Stimulated activated CD4-positive, alpha-beta T cell treated with anti-CD3 and anti-CD28 coated beads, TNF-alpha, amount 100 ng/mL, for 1 hour (primary cell): ENCODE measurements around the gene B3GALT6.

Experiments used
- DNase-seq, 3 donors: peaks; one replicate each; pipeline ENCODE4 v3.0.0-alpha.2; 2020; ENCODE audit warnings: low read depth in 3 of 3, low spot score in 1 of 3

B3GALT6 gene

GRCh38 chr1:1230656-1231399, 1.2 kb upstream of the B3GALT6 start:
- DNase-seq = no peak

GRCh38 chr1:1231400-1232207, 433 bp upstream of the B3GALT6 start, which contains the start of gene SDF4:
TSS of gene SDF4 (minus strand) at chr1:1232001. CDS start at chr1:1228772, 3,229 bp downstream.
- peak; percentile 91 to 94 (median 93) for DNase-seq

GRCh38 chr1:1232796-1233566, 944 bp downstream of the B3GALT6 start:
- no peak for DNase-seq

GRCh38 chr1:1233567-1233892, 1.5 kb downstream of the B3GALT6 start:
- DNase-seq = no peak

GRCh38 chr1:1234180-1234808, 2.3 kb downstream of the B3GALT6 start:
- no peak for DNase-seq

- no peak for DNase-seq
Measured at GRCh38 chr1:1235016-1235744, 3.1 kb downstream of the B3GALT6 start.

GRCh38 chr1:1236176-1236763, 4.2 kb downstream of the B3GALT6 start:
- no peak for DNase-seq

- no peak for DNase-seq
Measured at GRCh38 chr1:1236945-1237873, 5.2 kb downstream of the B3GALT6 start.

- DNase-seq = no peak
Measured at GRCh38 chr1:1237874-1238701, 6.1 kb downstream of the B3GALT6 start.

- DNase-seq = no peak
Measured at GRCh38 chr1:1238702-1239178, 6.7 kb downstream of the B3GALT6 start.

GRCh38 chr1:1239227-1239613, 7.2 kb downstream of the B3GALT6 start:
- no peak for DNase-seq

GRCh38 chr1:1239614-1240347, 7.7 kb downstream of the B3GALT6 start:
- DNase-seq = no peak

GRCh38 chr1:1240348-1240732, 8.3 kb downstream of the B3GALT6 start:
- DNase-seq = no peak

GRCh38 chr1:1240822-1241587, 9.0 kb downstream of the B3GALT6 start:
- no peak for DNase-seq

GRCh38 chr1:1241588-1242219, 9.7 kb downstream of the B3GALT6 start:
- no peak for DNase-seq
